NCI-H2171 (cell line): Measurements from ENCODE around the gene MAP1S.
A peak's percentile ranks its signal among the peaks of the same experiment; 100 is the strongest.

Experiments used
- DNase-seq: peaks from one replicate; lab custom pipeline; 2025; lab: John Stamatoyannopoulos, UW

Gene MAP1S

GRCh38 chr19:17688853-17689595 is 30.3 kb upstream of the MAP1S start:
- DNase-seq = no peak

- DNase-seq = no peak
These were observed 26.7 kb upstream of the MAP1S start for GRCh38 chr19:17692566-17692965.

GRCh38 chr19:17695198-17695597 is 24.1 kb upstream of the MAP1S start:
- no peak for DNase-seq

GRCh38 chr19:17703824-17704463 is 15.3 kb upstream of the MAP1S start:
- DNase-seq = no peak

GRCh38 chr19:17706750-17707181 is 12.5 kb upstream of the MAP1S start:
- no peak for DNase-seq

- DNase-seq = no peak
These were observed 7.4 kb upstream of the MAP1S start for GRCh38 chr19:17711851-17712250.

GRCh38 chr19:17716309-17716929 is 2.9 kb upstream of the MAP1S start:
- DNase-seq = no peak

GRCh38 chr19:17718550-17718946 is 732 bp upstream of the MAP1S start:
- no peak for DNase-seq

GRCh38 chr19:17719730-17720400 is 585 bp downstream of the MAP1S start:
- DNase-seq = peak; percentile 42

- DNase-seq = no peak
These were observed 1.2 kb downstream of the MAP1S start for GRCh38 chr19:17720440-17720839.

- no peak for DNase-seq
These were observed 1.9 kb downstream of the MAP1S start for GRCh38 chr19:17721111-17721628.

GRCh38 chr19:17721821-17722220 is 2.5 kb downstream of the MAP1S start:
- DNase-seq = no peak

- no peak for DNase-seq
These were observed 3.5 kb downstream of the MAP1S start for GRCh38 chr19:17722655-17723240.

GRCh38 chr19:17724655-17725054 is 5.4 kb downstream of the MAP1S start:
- DNase-seq = no peak

GRCh38 chr19:17725422-17726078 is 6.3 kb downstream of the MAP1S start:
- no peak for DNase-seq

- DNase-seq = no peak
These were observed 7.0 kb downstream of the MAP1S start for GRCh38 chr19:17726136-17726741.

- no peak for DNase-seq
These were observed 7.9 kb downstream of the MAP1S start for GRCh38 chr19:17726964-17727773.

GRCh38 chr19:17727843-17728242 is 8.6 kb downstream of the MAP1S start:
- DNase-seq = no peak

- no peak for DNase-seq
These were observed 13.8 kb downstream of the MAP1S start for GRCh38 chr19:17733127-17733526.

- DNase-seq = no peak
These were observed 14.9 kb downstream of the MAP1S start for GRCh38 chr19:17734146-17734545.
